Stimulated activated CD8-positive, alpha-beta memory T cell treated with anti-CD3 and anti-CD28 coated beads, Interleukin-2, amount 100 ng/mL, for 1 hour (primary cell): Measurements from ENCODE around the gene ERGIC1.

Experiments used
- DNase-seq, 2 donors: peaks; one replicate each; pipeline ENCODE4 v3.0.0-alpha.2; 2020; ENCODE audit warnings: low read depth in 2 of 2

ERGIC1 gene

DNA sequence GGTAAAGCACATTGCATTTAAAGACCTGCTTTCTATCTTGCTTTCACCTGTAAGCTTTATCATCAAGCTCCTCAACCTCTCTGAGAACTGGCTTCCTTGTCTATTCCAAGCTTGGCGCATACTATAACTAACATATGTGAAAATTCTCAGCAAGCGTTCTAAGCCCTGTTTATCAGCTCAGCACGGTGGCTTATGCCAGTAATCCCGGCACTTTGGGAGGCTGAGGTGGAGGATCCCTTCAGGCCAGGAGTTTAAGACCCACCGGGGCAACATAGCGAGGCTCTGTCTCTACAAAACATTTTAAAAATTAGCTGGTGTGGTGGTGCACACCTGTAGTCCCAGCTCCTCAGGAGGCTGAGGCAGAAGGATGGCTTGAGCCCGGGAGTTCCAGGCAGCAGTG lies 147.9 kb downstream of the ERGIC1 start:
- no peak for DNase-seq

DNA sequence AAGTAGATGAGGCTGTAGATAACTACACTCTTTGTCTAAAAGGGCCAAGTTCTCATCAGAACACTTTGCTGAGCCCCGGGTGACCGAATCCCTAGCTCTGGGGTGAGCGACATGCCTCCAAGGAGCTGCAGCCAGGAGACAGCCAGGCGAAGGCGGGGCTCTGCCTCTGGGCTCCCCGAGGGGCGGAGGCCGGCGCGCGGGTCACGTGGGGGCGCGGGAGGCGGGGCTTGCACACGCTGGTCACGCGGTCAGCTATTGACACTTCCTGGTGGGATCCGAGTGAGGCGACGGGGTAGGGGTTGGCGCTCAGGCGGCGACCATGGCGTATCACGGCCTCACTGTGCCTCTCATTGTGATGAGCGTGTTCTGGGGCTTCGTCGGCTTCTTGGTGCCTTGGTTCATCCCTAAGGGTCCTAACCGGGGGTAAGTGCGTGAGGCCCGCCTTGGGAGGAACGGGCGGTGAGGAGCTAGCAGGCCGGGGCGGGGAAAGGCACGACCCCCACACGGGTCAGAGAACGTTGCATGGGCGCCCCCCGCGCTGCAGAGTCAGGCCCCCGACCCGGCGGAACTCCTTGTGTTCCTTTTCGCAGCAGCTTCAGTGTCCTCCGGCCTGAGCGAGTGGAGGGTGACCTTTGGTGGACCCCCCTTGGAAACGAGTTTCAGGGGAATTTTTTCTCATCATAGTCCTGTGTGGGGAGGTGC lies 149.6 kb downstream of the ERGIC1 start, which contains the start of gene ATP6V0E1:
Gene ATP6V0E1 (plus strand): TSS at position 230 of the 702 bp plus-strand sequence. CDS start 90 bp downstream, at position 320.
- DNase-seq, result peak; percentile 85 to 87

DNA sequence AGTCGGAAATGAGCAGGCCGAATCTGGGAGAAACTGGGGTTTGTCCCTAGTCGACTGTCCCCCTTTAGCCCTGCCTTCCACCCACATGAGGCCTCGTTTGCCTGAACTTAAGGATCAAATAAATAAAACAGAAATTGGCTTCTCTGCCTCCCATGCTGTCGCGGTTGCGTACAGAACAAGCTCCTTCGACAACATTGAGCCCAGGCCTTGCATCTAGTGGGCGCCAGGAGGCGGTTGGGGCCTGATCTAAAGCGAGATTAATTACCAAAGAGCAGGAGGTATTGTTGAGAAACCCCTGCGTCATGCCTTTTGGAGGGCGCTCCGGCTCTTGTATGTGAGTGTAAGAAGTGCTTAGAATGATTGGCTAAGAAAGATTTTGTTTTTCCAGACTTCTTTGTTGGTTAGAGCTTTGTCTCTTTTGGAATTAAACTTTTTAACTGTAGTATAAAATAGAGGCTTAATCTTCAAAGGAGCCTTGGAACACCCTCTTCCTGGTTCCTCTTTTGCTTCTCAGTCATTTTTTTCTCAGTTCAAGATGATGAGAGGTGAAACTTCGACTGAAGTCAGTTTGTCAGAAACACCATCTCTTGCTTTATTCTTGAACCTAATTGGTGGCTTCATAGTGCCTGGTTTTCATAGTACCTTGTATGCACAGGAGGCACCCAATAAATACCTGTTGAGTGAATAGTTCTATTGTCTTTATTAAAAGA lies 150.3 kb downstream of the ERGIC1 start:
- DNase-seq, result peak; percentile 35 to 49

DNA sequence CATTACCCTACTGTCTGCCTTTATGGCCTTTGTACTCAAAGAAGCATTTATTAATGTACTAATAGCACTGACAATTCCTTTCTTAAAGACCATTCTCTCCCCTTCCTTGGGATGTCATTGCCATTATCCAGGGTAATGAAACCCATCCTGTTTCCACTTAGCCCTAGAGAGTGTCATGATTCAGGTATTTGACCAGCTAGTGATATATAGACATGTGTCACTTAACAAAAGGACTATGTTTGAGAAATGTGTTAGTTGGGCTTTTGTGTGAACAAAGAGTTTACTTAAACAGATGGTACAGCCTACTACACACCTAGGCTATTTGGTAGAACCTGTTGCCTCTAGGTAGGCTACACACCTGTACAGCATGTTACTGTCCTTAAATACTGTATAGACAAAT lies 151.5 kb downstream of the ERGIC1 start:
- DNase-seq, result no peak

DNA sequence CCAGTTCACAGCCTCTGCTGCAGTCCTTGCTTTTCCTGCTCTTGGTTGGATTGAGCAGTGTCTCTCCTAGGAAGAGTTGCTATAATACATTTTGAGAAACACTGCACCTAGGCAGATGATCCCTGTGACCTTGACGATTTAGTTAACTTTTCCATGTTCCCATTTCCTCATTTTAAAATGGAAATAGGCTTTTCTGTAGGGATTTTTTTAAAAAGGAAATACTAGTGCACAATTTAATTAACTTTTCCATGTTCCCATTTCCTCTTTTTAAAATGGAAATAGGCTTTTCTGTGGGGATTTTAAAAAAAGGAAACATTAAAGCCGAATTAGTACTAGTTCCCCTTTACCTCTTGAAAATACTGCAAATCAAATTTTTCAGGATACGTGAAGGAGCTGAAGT lies 154.2 kb downstream of the ERGIC1 start:
- DNase-seq, result no peak

DNA sequence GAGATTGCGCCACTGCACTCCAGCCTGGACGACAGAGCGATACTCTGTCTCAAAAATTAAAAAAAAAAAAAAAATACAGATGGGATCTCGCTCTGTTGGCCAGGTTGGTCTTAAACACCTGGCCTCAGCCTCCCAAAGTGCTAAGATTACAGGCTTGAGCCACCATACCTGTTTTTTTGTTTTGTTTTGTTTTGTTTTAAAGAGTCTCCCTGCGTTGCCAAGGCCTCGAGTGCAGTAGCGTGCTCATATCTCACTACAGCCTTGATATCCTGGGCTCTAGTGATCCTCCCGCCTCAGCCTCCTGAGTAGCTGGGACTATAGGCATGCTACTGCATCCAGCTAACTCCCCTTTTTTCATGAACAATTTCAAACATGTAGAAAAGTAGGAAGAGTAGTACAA lies 156.7 kb downstream of the ERGIC1 start:
- DNase-seq, result no peak

DNA sequence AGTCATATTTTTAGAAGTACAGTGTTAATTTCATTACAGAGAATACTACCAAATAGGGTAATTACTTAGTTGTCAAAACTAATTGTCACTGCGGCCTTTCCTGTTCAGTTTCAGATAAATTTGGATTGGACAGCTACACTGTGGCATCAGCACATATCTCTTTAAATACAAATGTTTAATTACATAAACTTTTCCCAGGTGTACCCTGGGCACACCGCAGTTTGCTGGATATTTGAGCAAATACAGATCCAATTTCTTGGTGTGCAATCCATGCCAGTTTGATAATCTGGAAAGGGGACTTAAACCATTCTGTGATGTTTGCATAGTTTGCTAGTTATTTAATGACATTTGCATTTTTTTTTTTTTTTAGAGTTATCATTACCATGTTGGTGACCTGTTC lies 160.4 kb downstream of the ERGIC1 start:
- DNase-seq, result no peak

DNA sequence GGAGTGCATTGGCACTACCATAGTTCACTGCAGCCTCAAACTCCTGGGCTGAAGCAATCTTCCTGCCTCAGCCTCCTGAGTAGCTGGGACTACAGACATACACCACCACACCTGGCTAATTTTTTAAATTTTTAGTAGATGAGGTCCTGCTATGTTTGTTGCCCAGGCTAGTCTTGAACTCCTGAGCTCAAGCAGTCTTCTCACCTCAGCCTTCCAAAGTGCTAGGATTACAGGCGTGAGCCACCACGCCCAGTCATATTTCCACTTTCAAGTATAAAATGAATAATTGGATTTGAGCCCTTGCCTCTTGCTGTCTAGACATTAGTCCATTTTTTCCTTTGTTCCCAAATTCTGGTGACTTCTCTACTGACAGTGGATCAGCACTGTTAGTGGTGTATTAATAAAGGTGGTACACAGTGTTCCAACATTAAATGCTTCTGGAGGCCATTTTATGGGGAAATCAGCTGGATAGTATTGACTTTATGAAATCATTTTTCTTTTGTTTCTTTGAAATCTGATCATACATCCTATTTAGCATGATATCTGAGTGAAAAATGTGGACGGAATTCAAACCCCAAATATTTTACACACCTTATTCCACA lies 165.4 kb downstream of the ERGIC1 start:
- no peak for DNase-seq

DNA sequence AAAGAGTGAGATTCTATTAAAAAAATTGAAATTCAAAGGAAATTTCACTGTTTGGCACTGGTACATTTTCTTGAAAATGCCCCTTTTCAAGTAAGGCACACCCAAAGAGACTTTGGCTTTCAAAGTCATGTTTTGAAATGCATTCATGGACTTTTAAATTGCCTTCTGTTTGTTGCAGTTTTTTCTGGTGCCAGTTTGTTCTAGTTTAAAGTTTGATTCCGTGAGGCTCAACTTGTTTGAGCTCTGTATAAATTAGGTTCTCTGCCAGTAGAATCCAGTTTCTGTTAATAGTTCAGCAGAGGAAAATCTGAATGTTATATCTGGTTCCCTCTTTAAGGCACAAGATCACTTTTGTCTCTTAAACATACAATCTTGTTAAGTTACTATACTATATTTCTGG lies 165.9 kb downstream of the ERGIC1 start:
- no peak for DNase-seq

DNA sequence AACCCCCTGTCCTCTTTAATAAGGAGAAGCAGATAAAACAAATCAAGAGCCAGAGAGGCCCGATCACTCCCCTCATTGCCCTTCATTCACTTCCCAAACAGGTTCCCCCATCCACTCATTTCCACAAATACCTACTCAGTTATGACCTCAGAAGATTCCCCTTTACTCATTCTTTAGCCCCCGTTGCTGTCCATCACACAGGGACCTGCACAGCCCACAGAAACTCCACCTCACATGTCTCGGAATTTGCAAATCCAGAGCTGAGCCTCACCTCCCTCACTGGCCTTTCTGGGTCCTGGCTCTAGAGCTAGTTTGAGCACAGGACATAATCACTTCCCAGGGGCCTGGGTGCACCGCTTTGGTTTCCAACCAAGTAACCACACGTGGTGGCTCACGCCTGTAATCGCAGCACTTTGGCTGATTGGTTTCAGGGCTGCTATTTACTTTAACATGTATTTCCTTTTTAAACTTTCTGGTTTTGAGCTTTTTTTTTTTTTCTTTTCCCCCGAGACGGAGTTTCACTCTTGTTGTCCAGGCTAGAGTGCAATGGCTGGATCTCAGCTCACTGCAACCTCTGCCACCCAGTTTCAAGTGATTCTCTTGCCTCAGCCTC lies 167.3 kb downstream of the ERGIC1 start:
- no peak for DNase-seq
